Measurements from ENCODE around the gene ADARB2. TPM values are rescaled to one million over a fixed set of nuclear protein-coding genes. Genes with fewer than 3 reads are reported as not detected.
A peak's percentile ranks its signal among the peaks of the same experiment; 100 is the strongest.

ADARB2 gene
- total RNA-seq, 8 experiments from 2014 or later, result 0.13 to 2.6 (median 1.5) TPM

GRCh38 chr10:1190052-1190395 lies 547.3 kb downstream of the ADARB2 start:
- H3K4me3 ChIP-seq, result no peak overlapping the region
- H3K4me1 ChIP-seq (replicated peaks in 1 of 2), result peaks cover 0 to 9% of the 10 kb centered on the region in 2 donors
- no peak for ATAC-seq (replicated peaks in 6 of 8)
- no peak overlapping the region for H3K27ac ChIP-seq
- WGBS, 10 experiments, result 18 to 93% (median 60%) methylated on average over 1 to 10 of the region's 12 CpGs; no CpG with 5 or more reads in 3 of the 10 experiments
- in situ Hi-C loops (cut with MboI; ENCODE audit: low pct_unique_long_range_greater_than_20kb in 2 of 9, low sequenced_read_pairs in 9 of 9, unreplicated experiment in 9 of 9), result no loop called here

GRCh38 chr10:1189166-1190051 lies 547.9 kb downstream of the ADARB2 start:
- no peak overlapping the region for H3K27ac ChIP-seq
- in situ Hi-C loops (cut with MboI; ENCODE audit: low pct_unique_long_range_greater_than_20kb in 2 of 9, low sequenced_read_pairs in 9 of 9, unreplicated experiment in 9 of 9), result no loop called here
- ATAC-seq (replicated peaks in 6 of 8), result no peak

GRCh38 chr10:1188558-1189135 lies 548.7 kb downstream of the ADARB2 start:
- ATAC-seq (replicated peaks in 6 of 8), result peak in 2 of 8 experiments; percentile 21 to 48
- Histone ChIP-seq H3K27ac (no peak overlapping the region), H3K4me3 (no peak overlapping the region), H3K4me1 (replicated peaks in 1 of 2) (peaks cover 2 to 9% of the 10 kb centered on the region in 2 donors)
- in situ Hi-C loops (cut with MboI; ENCODE audit: low pct_unique_long_range_greater_than_20kb in 2 of 9, low sequenced_read_pairs in 9 of 9, unreplicated experiment in 9 of 9), result no loop called here
- WGBS, 10 experiments, result 13 to 92% (median 62%) methylated on average over 1 to 12 of the region's 14 CpGs; no CpG with 5 or more reads in 2 of the 10 experiments

More at GRCh38 chr10:1189166-1190051, 547.9 kb downstream of the ADARB2 start:
- Histone ChIP-seq H3K4me1 (replicated peaks in 1 of 2) (peaks cover 2 to 9% of the 10 kb centered on the region in 2 donors), H3K4me3 (no peak overlapping the region)
- 15 to 100% (median 81%) methylated on average over 1 to 5 of the region's 26 CpGs; no CpG with 5 or more reads in 1 of the 10 experiments for WGBS, 10 experiments

GRCh38 chr10:1187855-1188557 lies 549.3 kb downstream of the ADARB2 start:
- H3K4me1 ChIP-seq (replicated peaks in 1 of 2), result peaks cover 9% of the 10 kb centered on the region in 2 donors
- no peak for ATAC-seq (replicated peaks in 6 of 8)
- WGBS, 10 experiments, result 22 to 95% (median 72%) methylated on average over 1 to 7 of the region's 11 CpGs
- no peak overlapping the region for H3K27ac ChIP-seq
- in situ Hi-C loops (cut with MboI; ENCODE audit: low pct_unique_long_range_greater_than_20kb in 2 of 9, low sequenced_read_pairs in 9 of 9, unreplicated experiment in 9 of 9), result no loop called here
- no peak overlapping the region for H3K4me3 ChIP-seq

- Histone ChIP-seq H3K4me1 (replicated peaks in 1 of 2) (peaks cover 9 to 11% of the 10 kb centered on the region in 2 donors), H3K27ac (no peak overlapping the region), H3K4me3 (no peak overlapping the region)
- WGBS, 10 experiments, result 0 to 93% methylated on average over 2 of the region's 29 CpGs; no CpG with 5 or more reads in 8 of the 10 experiments
- in situ Hi-C loops (cut with MboI; ENCODE audit: low pct_unique_long_range_greater_than_20kb in 2 of 9, low sequenced_read_pairs in 9 of 9, unreplicated experiment in 9 of 9), result no loop called here
- ATAC-seq (replicated peaks in 6 of 8), result no peak
Measured at GRCh38 chr10:1187151-1187854, 550.0 kb downstream of the ADARB2 start.

GRCh38 chr10:1186683-1186990 lies 550.7 kb downstream of the ADARB2 start:
- WGBS, 10 experiments, result 20 to 97% (median 57%) methylated on average over 1 to 5 of the region's 7 CpGs; no CpG with 5 or more reads in 6 of the 10 experiments
- Histone ChIP-seq H3K4me3 (no peak overlapping the region), H3K27ac (no peak overlapping the region), H3K4me1 (replicated peaks in 1 of 2) (peaks cover 4 to 11% of the 10 kb centered on the region in 2 donors)
- ATAC-seq (replicated peaks in 6 of 8), result no peak
- in situ Hi-C loops (cut with MboI; ENCODE audit: low pct_unique_long_range_greater_than_20kb in 2 of 9, low sequenced_read_pairs in 9 of 9, unreplicated experiment in 9 of 9), result no loop called here

- 9 to 100% (median 89%) methylated on average over 2 to 8 of the region's 24 CpGs; no CpG with 5 or more reads in 3 of the 10 experiments for WGBS, 10 experiments
- in situ Hi-C loops (cut with MboI; ENCODE audit: low pct_unique_long_range_greater_than_20kb in 2 of 9, low sequenced_read_pairs in 9 of 9, unreplicated experiment in 9 of 9), result no loop called here
- Histone ChIP-seq H3K4me3 (no peak overlapping the region), H3K4me1 (replicated peaks in 1 of 2) (peaks cover 0 to 11% of the 10 kb centered on the region in 2 donors), H3K27ac (no peak overlapping the region)
- no peak for ATAC-seq (replicated peaks in 6 of 8)
Measured at GRCh38 chr10:1185911-1186682, 551.2 kb downstream of the ADARB2 start.

GRCh38 chr10:1184541-1185430 lies 552.5 kb downstream of the ADARB2 start:
- in situ Hi-C loops (cut with MboI; ENCODE audit: low pct_unique_long_range_greater_than_20kb in 2 of 9, low sequenced_read_pairs in 9 of 9, unreplicated experiment in 9 of 9), result no loop called here
- WGBS, 10 experiments, result 0 to 81% (median 60%) methylated on average over 1 to 13 of the region's 45 CpGs; no CpG with 5 or more reads in 3 of the 10 experiments
- H3K27ac ChIP-seq, result no peak overlapping the region
- peaks cover 0 to 11% of the 10 kb centered on the region in 2 donors for H3K4me1 ChIP-seq (replicated peaks in 1 of 2)
- no peak overlapping the region for H3K4me3 ChIP-seq
- ATAC-seq (replicated peaks in 6 of 8), result peak in 3 of 8 experiments; percentile 17 to 60 (median 33)

- in situ Hi-C loops (cut with MboI; ENCODE audit: low pct_unique_long_range_greater_than_20kb in 2 of 9, low sequenced_read_pairs in 9 of 9, unreplicated experiment in 9 of 9), result no loop called here
- no peak overlapping the region for H3K27ac ChIP-seq
- peak in 2 of 8 experiments; percentile 20 to 21 for ATAC-seq (replicated peaks in 6 of 8)
Measured at GRCh38 chr10:1183701-1184100, 553.6 kb downstream of the ADARB2 start.

GRCh38 chr10:1183033-1183396 lies 554.3 kb downstream of the ADARB2 start:
- in situ Hi-C loops (cut with MboI; ENCODE audit: low pct_unique_long_range_greater_than_20kb in 2 of 9, low sequenced_read_pairs in 9 of 9, unreplicated experiment in 9 of 9), result no loop called here
- 20 to 90% (median 59%) methylated on average over 1 to 5 of the region's 18 CpGs; no CpG with 5 or more reads in 4 of the 10 experiments for WGBS, 10 experiments
- Histone ChIP-seq H3K4me3 (no peak overlapping the region), H3K27ac (no peak overlapping the region), H3K4me1 (replicated peaks in 1 of 2) (peaks cover 0 to 11% of the 10 kb centered on the region in 2 donors)
- ATAC-seq (replicated peaks in 6 of 8), result peak in 5 of 8 experiments; percentile 15 to 53 (median 41)

More at GRCh38 chr10:1183701-1184100, 553.6 kb downstream of the ADARB2 start:
- Histone ChIP-seq H3K4me1 (replicated peaks in 1 of 2) (peaks cover 0 to 11% of the 10 kb centered on the region in 2 donors), H3K4me3 (no peak overlapping the region)
- WGBS, 10 experiments, result 0 to 100% (median 90%) methylated on average over 1 to 4 of the region's 12 CpGs; no CpG with 5 or more reads in 5 of the 10 experiments

GRCh38 chr10:1182280-1183032 lies 554.9 kb downstream of the ADARB2 start:
- 3 to 100% (median 80%) methylated on average over 1 to 8 of the region's 30 CpGs; no CpG with 5 or more reads in 3 of the 10 experiments for WGBS, 10 experiments
- Histone ChIP-seq H3K4me3 (no peak overlapping the region), H3K4me1 (replicated peaks in 1 of 2) (peaks cover 0 to 11% of the 10 kb centered on the region in 2 donors), H3K27ac (no peak overlapping the region)
- ATAC-seq (replicated peaks in 6 of 8), result no peak
- in situ Hi-C loops (cut with MboI; ENCODE audit: low pct_unique_long_range_greater_than_20kb in 2 of 9, low sequenced_read_pairs in 9 of 9, unreplicated experiment in 9 of 9), result no loop called here
